Endothelial cell of umbilical vein (primary cell): ENCODE data around the gene ELK3. TPM values are rescaled to one million over a fixed set of nuclear protein-coding genes. Genes with fewer than 3 reads are reported as not detected.

Experiments
- BruUV-seq: library from RNA; stranded (reverse); fragments of 400-500 nt; replicated peaks from 2 replicates; lab custom pipeline; 2021; lab: Mats Ljungman, UMichigan
- CTCF ChIA-PET: fragments of 300-600, 350-600 bp; sonication (Branson Sonifier 250); formaldehyde crosslinking; loops from one replicate; lab custom pipeline; 2021; ENCODE audit warnings: antibody characterized with exemption, inconsistent platforms; lab: Charles Lee
- POLR2A ChIA-PET: fragments of 300-600, 350-600 bp; sonication (Branson Sonifier 250); formaldehyde crosslinking; loops from one replicate; lab custom pipeline; 2021; ENCODE audit warnings: antibody characterized with exemption, inconsistent platforms; lab: Charles Lee
- DNase-seq: peaks from one replicate; pipeline ENCODE4 v3.0.0-alpha.2; 2011; ENCODE audit warnings: low read depth, low spot score
- FAIRE-seq: peaks from 2 replicates; lab custom pipeline; 2011; peaks lifted over from hg19 to GRCh38; lab: Jason Lieb, UNC
- H2AFZ ChIP-seq: 2 replicates; pipeline ENCODE4 v1.6.0; 2012; ENCODE audit warnings: low read depth, low read length, control low read depth, inconsistent platforms
- H3K27ac ChIP-seq: 2 replicates; pipeline ENCODE4 v1.5.1; 2011; ENCODE audit warnings: low read depth, mild to moderate bottlenecking, control low read depth, low read length, moderate library complexity; ENCODE audit not compliant: insufficient read depth
- H3K27me3 ChIP-seq, 2 experiments: 2 replicates each; pipeline versions ENCODE4 v1.6.0 to v1.6.1; 2011; ENCODE audit warnings: low read length in 2 of 2, mixed read lengths in 1 of 2; ENCODE audit not compliant: control insufficient read depth in 2 of 2, insufficient read depth in 2 of 2
- H3K36me3 ChIP-seq, 2 experiments: 2 replicates in 1 of 2; 3 replicates in 1 of 2; pipeline ENCODE4 v1.5.1; 2011; ENCODE audit warnings: low read length in 2 of 2, mild to moderate bottlenecking in 1 of 2, moderate library complexity in 1 of 2; ENCODE audit not compliant: control insufficient read depth in 2 of 2, insufficient read depth in 2 of 2; ENCODE audit errors: extremely low read depth in 1 of 2
- H3K4me1 ChIP-seq: 3 replicates; pipeline ENCODE4 v1.5.1; 2011; ENCODE audit warnings: mild to moderate bottlenecking, low read length; ENCODE audit not compliant: control insufficient read depth, insufficient read depth; ENCODE audit errors: extremely low read depth
- H3K4me2 ChIP-seq: 2 replicates; pipeline ENCODE4 v1.6.1; 2011; ENCODE audit warnings: low read length, control low read depth, mixed read lengths; ENCODE audit not compliant: insufficient read depth
- H3K4me3 ChIP-seq, 3 experiments: fragments of 200-600 bp in 1 of 3; sonication (generic), shearing (Covaris generic) in 1 of 3; replicated peaks in 1 of 3; 2 replicates each; pipeline ENCODE4 v1.5.1; 2011 to 2016; ENCODE audit warnings: control low read depth in 3 of 3, low read length in 3 of 3, mild to moderate bottlenecking in 2 of 3, inconsistent platforms in 1 of 3, low read depth in 1 of 3, moderate library complexity in 1 of 3; ENCODE audit not compliant: insufficient read depth in 1 of 3
- H3K79me2 ChIP-seq: 2 replicates; pipeline ENCODE4 v1.6.0; 2012; ENCODE audit warnings: low read length, inconsistent platforms; ENCODE audit not compliant: control insufficient read depth, insufficient read depth
- H3K9ac ChIP-seq: replicated peaks from 2 replicates; pipeline ENCODE3; 2011; ENCODE audit warnings: low read length, control low read depth; ENCODE audit not compliant: insufficient read depth; ENCODE audit errors: extremely low read depth
- H3K9me1 ChIP-seq: replicated peaks from 3 replicates; pipeline ENCODE4 v1.6.0; 2011; ENCODE audit warnings: mild to moderate bottlenecking, low read length; ENCODE audit not compliant: control insufficient read depth, insufficient read depth; ENCODE audit errors: extremely low read depth
- H3K9me3 ChIP-seq: replicated peaks from 2 replicates; pipeline ENCODE4 v1.5.1; 2012; ENCODE audit warnings: low read length, inconsistent platforms; ENCODE audit not compliant: control insufficient read depth, insufficient read depth
- H4K20me1 ChIP-seq: replicated peaks from 2 replicates; pipeline ENCODE3; 2011; ENCODE audit warnings: mild to moderate bottlenecking, low read length; ENCODE audit not compliant: control insufficient read depth, insufficient read depth; ENCODE audit errors: extremely low read depth
- CTCF ChIP-seq, 2 donors: IDR thresholded peaks; 1 replicate in 1 of 2; 2 replicates in 1 of 2; pipeline ENCODE4 v1.5.1; 2011; ENCODE audit warnings: low read length in 2 of 2, mild to moderate bottlenecking in 2 of 2, moderate library complexity in 2 of 2, control low read depth in 1 of 2, inconsistent platforms in 1 of 2, low read depth in 1 of 2; ENCODE audit not compliant: insufficient read depth in 1 of 2; ENCODE audit errors: extremely low read depth in 1 of 2
- GATA2 ChIP-seq: IDR thresholded peaks from 2 replicates; pipeline ENCODE4 v1.7.0; 2011; ENCODE audit warnings: low read depth, mild to moderate bottlenecking, moderate library complexity, mixed read lengths, low read length; ENCODE audit not compliant: insufficient read length, insufficient read depth
- MAX ChIP-seq: IDR thresholded peaks from 2 replicates; pipeline ENCODE4 v1.6.1; 2011; ENCODE audit not compliant: insufficient read depth, insufficient read length
- POLR2AphosphoS5 ChIP-seq: IDR thresholded peaks from 2 replicates; pipeline ENCODE4 v1.6.1; 2012; ENCODE audit warnings: low read depth, mild to moderate bottlenecking, control low read depth, low read length, moderate library complexity; ENCODE audit not compliant: insufficient read depth
- dilution Hi-C: fragments of 300-500 bp; cut with MboI; formaldehyde crosslinking; loops from one replicate; pipeline ENCODE4 v1.15.0; 2019; ENCODE audit warnings: low sequenced_read_pairs; ENCODE audit not compliant: extremely low pct_ligation_motif_present
- intact Hi-C: fragments of 100-400 bp; cut with micrococcal nuclease; formaldehyde crosslinking; loops from one replicate; pipeline ENCODE4 v1.10.0; 2022
- polyA plus RNA-seq, 4 experiments: library from polyadenylated mRNA; depleted of rRNA in 3 of 4; stranded (reverse) in 3 of 4; unstranded in 1 of 4; fragments of >200 nt; gene quantifications; 2 replicates each; pipeline versions ENCODE4 v1.2.1 to v1.2.3, GENCODE V29; 2011 to 2012; ENCODE audit warnings: missing spikeins in 1 of 4
- total RNA-seq: library from RNA; stranded (reverse); gene quantifications from 2 replicates; pipeline ENCODE4 v1.2.3, GENCODE V29; 2021

The ELK3 gene
- total and polyA plus RNA-seq, 2 donors (not counting 3 experiments of a cell fraction or from before 2014, with no cell fraction given) = 64.8 to 132 TPM

- dilution Hi-C loops = no loop called here
- POLR2A ChIA-PET = no interaction called here
- H3K9me1 ChIP-seq = no peaks in the 10 kb centered on the region
- peaks cover 98% of the 10 kb centered on the region for H3K79me2 ChIP-seq
- TF ChIP-seq MAX (no peak), GATA2 (no peak), POLR2AphosphoS5 (no peak), CTCF (IDR thresholded peaks at IDR 0.05; ENCODE audit: extremely low read depth in 1 of 2, insufficient read depth in 1 of 2, low read depth in 1 of 2, low read length in 2 of 2) (no peak)
- no peaks in the 10 kb centered on the region for H3K9me3 ChIP-seq
- H3K4me3 ChIP-seq = no peak overlapping the region
- BruUV-seq = no TSS peak
- no peak overlapping the region for H3K9ac ChIP-seq
- no peaks in the 10 kb centered on the region for H3K27me3 ChIP-seq
- H3K36me3 ChIP-seq = peaks cover 42 to 54% of the 10 kb centered on the region in 2 experiments
- H3K27ac ChIP-seq = peak overlapping the region; percentile 35
- H3K4me2 ChIP-seq = no peak overlapping the region
- intact Hi-C loops = loop anchor here (10.0 kb wide), 1 partner anchor 594 kb away; no protein-coding TSS in a partner anchor
- DNase-seq (no peak), FAIRE-seq (no peak)
- peaks cover 16% of the 10 kb centered on the region for H4K20me1 ChIP-seq
- CTCF ChIA-PET = interaction anchor here (0.6 to 1.6 kb wide), 4 partner anchors 9 to 27 kb away, joined by 3 to 7 read pairs (median 4); no protein-coding TSS in a partner anchor
- H3K4me1 ChIP-seq = peaks cover 28% of the 10 kb centered on the region
- H2AFZ ChIP-seq = no peak overlapping the region
Observed at GRCh38 chr12:96228566-96229248, 34.5 kb downstream of the ELK3 start.
